GM18526 (cell line): ENCODE results near the gene SH2B2.

Source experiments
- POLR2A ChIP-seq: IDR thresholded peaks from 3 replicates; pipeline ENCODE4 v1.6.1; 2011; ENCODE audit not compliant: insufficient read length; ENCODE audit errors: extremely low read depth

The SH2B2 gene

GRCh38 chr7:102289057-102289456 is 2.4 kb downstream of the SH2B2 start:
- TF ChIP-seq POLR2A = no peak

- no peak for TF ChIP-seq POLR2A
These were observed 4.6 kb downstream of the SH2B2 start for GRCh38 chr7:102291056-102291915.

GRCh38 chr7:102291916-102292267 is 5.2 kb downstream of the SH2B2 start:
- no peak for TF ChIP-seq POLR2A

- TF ChIP-seq POLR2A = no peak
These were observed 6.4 kb downstream of the SH2B2 start for GRCh38 chr7:102292813-102293798.

GRCh38 chr7:102294589-102294988 is 7.9 kb downstream of the SH2B2 start:
- no peak for TF ChIP-seq POLR2A

- TF ChIP-seq POLR2A = no peak
These were observed 8.9 kb downstream of the SH2B2 start for GRCh38 chr7:102295346-102296178.

GRCh38 chr7:102296179-102296438 is 9.4 kb downstream of the SH2B2 start:
- no peak for TF ChIP-seq POLR2A

GRCh38 chr7:102296514-102296913 is 9.8 kb downstream of the SH2B2 start:
- no peak for TF ChIP-seq POLR2A

GRCh38 chr7:102297487-102298218 is 11.0 kb downstream of the SH2B2 start:
- no peak for TF ChIP-seq POLR2A

GRCh38 chr7:102300643-102301221 is 14.1 kb downstream of the SH2B2 start:
- TF ChIP-seq POLR2A = no peak

GRCh38 chr7:102302025-102302424 is 15.4 kb downstream of the SH2B2 start:
- no peak for TF ChIP-seq POLR2A

GRCh38 chr7:102303669-102304422 is 17.2 kb downstream of the SH2B2 start:
- TF ChIP-seq POLR2A = no peak

- TF ChIP-seq POLR2A = no peak
These were observed 18.0 kb downstream of the SH2B2 start for GRCh38 chr7:102304668-102305067.
